ENCODE results near the gene PBXIP1. TPM values are rescaled to one million over a fixed set of nuclear protein-coding genes. Genes with fewer than 3 reads are reported as not detected.

The PBXIP1 gene
- total RNA-seq, 1 donor from 2014 or later = 25.1 TPM

GRCh38 chr1:154964359-154964758 lies 8.5 kb upstream of the PBXIP1 start:
- peaks cover 52% of the 10 kb centered on the region for H3K36me3 Mint-ChIP-seq (ENCODE audit: low read depth)
- no peak overlapping the region for H3K27ac Mint-ChIP-seq
- H3K27me3 Mint-ChIP-seq (ENCODE audit: insufficient read depth) = no peaks in the 10 kb centered on the region
- intact Hi-C loops (cut with micrococcal nuclease) = no loop called here
- no peak for DNase-seq (ENCODE audit: low spot score)
- H3K9me3 Mint-ChIP-seq = no peaks in the 10 kb centered on the region
- H3K4me1 Mint-ChIP-seq (ENCODE audit: low read depth) = peaks cover 50% of the 10 kb centered on the region
- no peak overlapping the region for H3K4me3 Mint-ChIP-seq

- no peak for DNase-seq (ENCODE audit: low spot score)
- Mint-ChIP-seq H3K9me3 (no peaks in the 10 kb centered on the region), H3K27me3 (ENCODE audit: insufficient read depth) (no peaks in the 10 kb centered on the region), H3K27ac (peak overlapping the region; percentile 7), H3K36me3 (ENCODE audit: low read depth) (peaks cover 48% of the 10 kb centered on the region), H3K4me3 (no peak overlapping the region), H3K4me1 (ENCODE audit: low read depth) (peaks cover 44% of the 10 kb centered on the region)
- intact Hi-C loops (cut with micrococcal nuclease) = no loop called here
These were observed 7.7 kb upstream of the PBXIP1 start for GRCh38 chr1:154963643-154964042.

- Mint-ChIP-seq H3K27ac (peak overlapping the region; percentile 89), H3K36me3 (ENCODE audit: low read depth) (peaks cover 47% of the 10 kb centered on the region), H3K4me1 (ENCODE audit: low read depth) (peaks cover 42% of the 10 kb centered on the region), H3K27me3 (ENCODE audit: insufficient read depth) (no peaks in the 10 kb centered on the region), H3K4me3 (peak overlapping the region; percentile 90), H3K9me3 (no peaks in the 10 kb centered on the region)
- intact Hi-C loops (cut with micrococcal nuclease) = loop anchor here (1.0 kb wide), 3 partner anchors 36 to 98 kb away; no protein-coding TSS in a partner anchor
- DNase-seq (ENCODE audit: low spot score) = no peak
These were observed 7.0 kb upstream of the PBXIP1 start for GRCh38 chr1:154962795-154963330.

- Mint-ChIP-seq H3K9me3 (no peaks in the 10 kb centered on the region), H3K27me3 (ENCODE audit: insufficient read depth) (no peaks in the 10 kb centered on the region), H3K4me1 (ENCODE audit: low read depth) (peaks cover 36% of the 10 kb centered on the region), H3K4me3 (peak overlapping the region; percentile 90), H3K36me3 (ENCODE audit: low read depth) (peaks cover 45% of the 10 kb centered on the region), H3K27ac (peak overlapping the region; percentile 89)
- intact Hi-C loops (cut with micrococcal nuclease) = loop anchor here (1.0 kb wide), 3 partner anchors 37 to 99 kb away; no protein-coding TSS in a partner anchor
- DNase-seq (ENCODE audit: low spot score) = no peak
These were observed 6.4 kb upstream of the PBXIP1 start for GRCh38 chr1:154962156-154962749.

- intact Hi-C loops (cut with micrococcal nuclease) = loop anchor here (1.0 kb wide), 8 partner anchors 13 to 123 kb away; partner anchors contain the start of genes CKS1B, FLAD1 and ZBTB7B
- peaks cover 45% of the 10 kb centered on the region for H3K36me3 Mint-ChIP-seq (ENCODE audit: low read depth)
- peak within 1 kb of the TSS; percentile 93 for H3K27ac Mint-ChIP-seq
These were observed 5.6 kb upstream of the PBXIP1 start, which contains the start of gene PYGO2 for GRCh38 chr1:154961207-154962155. PYGO2 (minus strand) TSS chr1:154961782; CDS start chr1:154961576, 206 bp downstream.

GRCh38 chr1:154960446-154961136 lies 4.7 kb upstream of the PBXIP1 start:
- no peak for DNase-seq (ENCODE audit: low spot score)
- H3K36me3 Mint-ChIP-seq (ENCODE audit: low read depth) = peaks cover 41% of the 10 kb centered on the region
- intact Hi-C loops (cut with micrococcal nuclease) = loop anchor here (1.0 kb wide), 5 partner anchors 14 to 124 kb away; partner anchors contain the start of genes CKS1B, FLAD1 and ZBTB7B
- H3K4me3 Mint-ChIP-seq = peak overlapping the region; percentile 96
- H3K9me3 Mint-ChIP-seq = no peaks in the 10 kb centered on the region
- H3K27me3 Mint-ChIP-seq (ENCODE audit: insufficient read depth) = peaks cover 2% of the 10 kb centered on the region
- H3K27ac Mint-ChIP-seq = peak overlapping the region; percentile 93
- H3K4me1 Mint-ChIP-seq (ENCODE audit: low read depth) = peaks cover 47% of the 10 kb centered on the region

More at GRCh38 chr1:154961207-154962155, 5.6 kb upstream of the PBXIP1 start, which contains the start of gene PYGO2:
- Mint-ChIP-seq H3K4me1 (ENCODE audit: low read depth) (peaks cover 38% of the 10 kb centered on the region), H3K27me3 (ENCODE audit: insufficient read depth) (peaks cover 2% of the 10 kb centered on the region), H3K4me3 (peak within 1 kb of the TSS; percentile 96), H3K9me3 (no peaks in the 10 kb centered on the region)
- peak; percentile 82 for DNase-seq (ENCODE audit: low spot score)

- Mint-ChIP-seq H3K4me1 (ENCODE audit: low read depth) (peaks cover 58% of the 10 kb centered on the region), H3K9me3 (no peaks in the 10 kb centered on the region), H3K4me3 (peak overlapping the region; percentile 96), H3K27me3 (ENCODE audit: insufficient read depth) (peaks cover 2% of the 10 kb centered on the region), H3K27ac (no peak overlapping the region), H3K36me3 (ENCODE audit: low read depth) (peaks cover 35% of the 10 kb centered on the region)
- DNase-seq (ENCODE audit: low spot score) = no peak
- intact Hi-C loops (cut with micrococcal nuclease) = loop anchor here (5.0 kb wide), 1 partner anchor 352 kb away; the partner anchor contains the start of gene ADAR
These were observed 3.5 kb upstream of the PBXIP1 start for GRCh38 chr1:154959426-154959780.

GRCh38 chr1:154958681-154959425 lies 3.0 kb upstream of the PBXIP1 start:
- H3K36me3 Mint-ChIP-seq (ENCODE audit: low read depth) = peaks cover 33% of the 10 kb centered on the region

GRCh38 chr1:154958036-154958435 lies 2.1 kb upstream of the PBXIP1 start:
- peak overlapping the region; percentile 30 for H3K4me3 Mint-ChIP-seq
- no peaks in the 10 kb centered on the region for H3K9me3 Mint-ChIP-seq
- intact Hi-C loops (cut with micrococcal nuclease) = loop anchor here (5.0 kb wide), 1 partner anchor 351 kb away; the partner anchor contains the start of gene ADAR
- peaks cover 62% of the 10 kb centered on the region for H3K4me1 Mint-ChIP-seq (ENCODE audit: low read depth)
- peaks cover 2% of the 10 kb centered on the region for H3K27me3 Mint-ChIP-seq (ENCODE audit: insufficient read depth)
- peaks cover 26% of the 10 kb centered on the region for H3K36me3 Mint-ChIP-seq (ENCODE audit: low read depth)
- H3K27ac Mint-ChIP-seq = no peak overlapping the region
- no peak for DNase-seq (ENCODE audit: low spot score)

More at GRCh38 chr1:154958681-154959425, 3.0 kb upstream of the PBXIP1 start:
- Mint-ChIP-seq H3K27ac (peak overlapping the region; percentile 18), H3K27me3 (ENCODE audit: insufficient read depth) (peaks cover 2% of the 10 kb centered on the region), H3K4me1 (ENCODE audit: low read depth) (peaks cover 61% of the 10 kb centered on the region), H3K4me3 (peak overlapping the region; percentile 45), H3K9me3 (no peaks in the 10 kb centered on the region)
- DNase-seq (ENCODE audit: low spot score) = no peak
- intact Hi-C loops (cut with micrococcal nuclease) = loop anchor here (5.0 kb wide), 1 partner anchor 352 kb away; the partner anchor contains the start of gene ADAR

- H3K9me3 Mint-ChIP-seq = no peaks in the 10 kb centered on the region
- H3K36me3 Mint-ChIP-seq (ENCODE audit: low read depth) = peaks cover 20% of the 10 kb centered on the region
- H3K4me3 Mint-ChIP-seq = peak overlapping the region; percentile 15
- peaks cover 2% of the 10 kb centered on the region for H3K27me3 Mint-ChIP-seq (ENCODE audit: insufficient read depth)
- H3K27ac Mint-ChIP-seq = peak overlapping the region; percentile 30
- DNase-seq (ENCODE audit: low spot score) = no peak
- intact Hi-C loops (cut with micrococcal nuclease) = loop anchor here (5.0 kb wide), 1 partner anchor 350 kb away; the partner anchor contains the start of gene ADAR
- H3K4me1 Mint-ChIP-seq (ENCODE audit: low read depth) = peaks cover 62% of the 10 kb centered on the region
These were observed 1.3 kb upstream of the PBXIP1 start for GRCh38 chr1:154957091-154957657.

- Mint-ChIP-seq H3K4me3 (peak overlapping the region; percentile 94), H3K36me3 (ENCODE audit: low read depth) (peaks cover 18% of the 10 kb centered on the region), H3K9me3 (no peaks in the 10 kb centered on the region), H3K27me3 (ENCODE audit: insufficient read depth) (peaks cover 2% of the 10 kb centered on the region), H3K27ac (peak overlapping the region; percentile 100), H3K4me1 (ENCODE audit: low read depth) (peaks cover 66% of the 10 kb centered on the region)
- DNase-seq (ENCODE audit: low spot score) = no peak
- intact Hi-C loops (cut with micrococcal nuclease) = loop anchor here (5.0 kb wide), 1 partner anchor 349 kb away; the partner anchor contains the start of gene ADAR
These were observed 644 bp upstream of the PBXIP1 start for GRCh38 chr1:154956544-154956941.
